ENCODE measurements around the gene KRTAP23-1.

KRTAP23-1 gene, protein sequence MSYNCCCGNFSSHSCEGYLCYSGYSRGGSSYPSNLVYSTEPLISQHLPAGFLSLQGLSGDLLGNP

DNA sequence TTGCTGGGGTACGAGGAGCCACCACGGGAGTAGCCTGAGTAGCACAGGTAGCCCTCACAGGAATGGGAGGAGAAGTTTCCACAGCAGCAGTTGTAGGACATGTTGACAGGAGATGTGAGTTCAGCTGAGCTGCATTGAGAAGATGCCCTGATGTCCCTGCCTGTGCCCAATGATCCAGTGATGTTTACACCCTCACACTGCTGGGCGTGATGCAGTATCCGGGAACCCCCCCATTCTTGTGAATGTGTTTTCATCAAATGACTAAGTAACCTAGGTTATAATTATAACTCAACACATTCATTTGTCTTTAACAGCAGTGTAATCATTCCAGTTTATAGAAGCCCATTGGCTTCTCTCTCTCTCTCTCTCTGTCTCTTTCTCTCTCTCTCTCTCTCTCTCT lies at the start of gene KRTAP23-1:
Gene KRTAP23-1 (minus strand): TSS at position 101 of the 400 bp plus-strand sequence. CDS start 0 bp downstream, at position 101.
- DNase-seq, result no peak

DNA sequence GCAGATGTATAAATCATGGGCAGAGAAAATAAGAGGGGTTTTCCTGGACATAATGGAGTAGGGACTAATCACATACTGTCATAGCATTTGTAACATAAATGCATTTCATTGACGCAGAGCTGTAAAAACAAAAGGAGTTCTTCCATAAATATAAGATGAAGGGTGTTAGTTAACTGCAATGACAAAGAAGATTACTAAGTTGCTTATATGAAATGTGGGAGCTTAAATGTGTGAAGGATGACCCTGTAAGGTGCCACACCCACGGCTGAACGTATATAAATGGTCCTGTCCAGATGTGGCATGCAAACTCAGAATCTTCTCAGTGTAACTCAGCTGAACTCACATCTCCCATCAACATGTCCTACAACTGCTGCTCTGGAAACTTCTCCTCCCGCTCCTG lies 47.3 kb upstream of the KRTAP23-1 start, which contains the start of gene KRTAP13-1:
Gene KRTAP13-1 (plus strand): TSS at position 301 of the 400 bp plus-strand sequence. CDS start 56 bp downstream, at position 357.
- DNase-seq, result no peak

DNA sequence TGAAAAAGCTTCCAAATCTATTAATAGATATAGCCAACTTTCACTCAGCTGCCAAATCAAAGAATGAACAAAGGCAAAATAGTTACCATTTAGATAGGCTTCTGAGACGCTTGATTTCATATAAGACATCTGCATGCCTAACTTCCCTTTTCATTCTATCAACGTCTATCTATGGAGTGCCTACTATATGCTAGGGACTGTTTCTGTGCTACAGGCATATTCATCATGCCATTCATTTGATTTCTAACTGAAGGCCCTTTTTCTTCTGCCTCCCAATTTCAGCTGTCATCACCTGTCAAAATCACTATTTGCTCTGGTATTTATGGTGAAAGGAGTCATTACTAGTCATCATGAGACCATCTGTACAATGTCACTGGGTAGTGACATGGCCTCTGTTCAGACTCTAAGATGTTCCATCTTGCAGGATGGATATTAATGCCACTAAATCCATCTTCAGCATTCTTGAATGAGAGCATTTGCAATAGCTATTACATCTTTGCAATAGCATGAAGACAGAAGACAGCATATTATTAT lies 43.2 kb upstream of the KRTAP23-1 start:
- no peak for DNase-seq

DNA sequence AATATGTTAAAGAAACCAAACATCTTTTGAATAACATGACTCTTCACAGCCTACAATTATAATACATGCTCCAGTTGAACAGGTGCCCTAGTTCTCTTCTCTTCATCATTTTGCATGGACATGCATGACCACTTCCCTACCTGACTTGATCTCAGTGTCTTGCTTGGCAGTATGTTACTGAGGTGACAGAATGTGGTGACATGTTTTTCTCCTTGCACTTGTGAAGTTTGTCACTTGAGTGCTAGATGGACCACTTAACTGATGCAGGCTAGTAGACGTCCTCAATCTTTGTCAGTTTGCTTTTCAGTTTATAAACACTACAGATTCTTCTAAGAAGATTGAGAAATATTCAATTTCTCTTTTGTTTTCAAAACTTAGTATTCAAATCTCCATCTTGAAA lies 33.8 kb upstream of the KRTAP23-1 start:
- DNase-seq, result no peak

DNA sequence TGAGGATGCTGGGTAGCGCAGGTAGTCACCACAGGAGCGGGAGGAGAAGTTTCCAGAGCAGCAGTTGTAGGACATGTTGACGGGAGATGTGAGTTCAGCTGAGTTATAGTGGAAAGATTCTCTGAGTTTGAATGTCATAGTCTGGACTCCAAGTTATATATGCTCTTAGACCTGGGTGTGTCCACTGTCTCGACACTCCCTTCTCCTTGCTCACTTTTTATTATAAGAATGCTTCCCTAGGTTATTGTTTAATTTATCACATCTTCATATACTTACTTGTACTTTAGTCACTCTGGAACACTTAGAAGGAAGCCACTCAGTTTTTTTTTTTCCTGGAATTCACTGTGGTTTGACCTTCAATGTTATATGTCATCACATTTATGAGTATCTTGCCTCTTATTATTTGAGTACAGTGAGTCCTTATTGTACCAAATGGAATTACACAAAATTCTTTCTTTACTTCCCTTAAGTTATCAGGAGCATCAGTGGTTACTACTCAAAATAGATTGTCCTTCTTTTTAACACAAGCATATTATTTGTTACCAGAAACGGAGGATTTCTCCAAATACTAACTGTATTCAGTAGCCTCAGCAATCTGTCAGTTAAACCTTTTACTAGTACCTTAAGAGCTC lies 23.8 kb upstream of the KRTAP23-1 start, which contains the start of gene KRTAP13-2:
Gene KRTAP13-2 (minus strand): TSS at position 133 of the 632 bp plus-strand sequence. CDS start 58 bp downstream, at position 75.
- no peak for DNase-seq

GRCh38 chr21:30355906-30356305 lies 7.5 kb upstream of the KRTAP23-1 start:
- DNase-seq, result no peak

DNA sequence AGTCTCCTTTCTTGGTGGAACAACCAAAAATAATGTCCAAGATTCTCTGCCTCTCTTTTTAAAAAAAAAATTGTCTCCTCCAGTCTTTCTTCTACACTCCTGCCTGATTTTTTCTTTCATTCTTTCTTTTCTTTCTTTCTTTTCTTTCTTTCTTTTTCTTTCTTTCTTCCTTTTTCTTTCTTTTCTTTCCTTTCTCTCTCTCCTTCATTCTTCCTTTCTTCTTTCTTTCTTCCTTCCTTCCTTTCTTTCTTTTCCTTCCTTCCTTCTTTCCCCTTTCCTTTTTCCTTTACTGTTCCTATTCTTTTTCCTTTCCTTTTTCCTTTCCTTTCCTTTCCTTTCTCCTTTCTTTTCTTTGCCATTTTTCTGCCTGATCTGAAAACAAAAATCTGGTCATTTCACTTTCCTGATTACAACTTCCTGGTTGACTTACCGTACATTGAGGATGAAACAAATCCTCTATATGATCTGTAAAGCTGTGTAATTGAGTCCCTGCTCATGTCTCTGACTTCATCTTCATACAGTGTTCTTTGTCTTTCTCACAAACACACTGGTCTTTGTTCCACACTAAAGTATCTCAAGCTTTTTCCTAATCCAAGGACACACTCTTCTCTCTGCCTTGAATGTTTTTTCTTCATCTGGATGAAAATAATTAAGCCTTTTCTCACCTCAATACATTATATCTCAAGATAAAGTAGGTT lies 6.1 kb upstream of the KRTAP23-1 start:
- no peak for DNase-seq

- DNase-seq, result no peak
Measured at GRCh38 chr21:30351534-30351933, 3.1 kb upstream of the KRTAP23-1 start.

DNA sequence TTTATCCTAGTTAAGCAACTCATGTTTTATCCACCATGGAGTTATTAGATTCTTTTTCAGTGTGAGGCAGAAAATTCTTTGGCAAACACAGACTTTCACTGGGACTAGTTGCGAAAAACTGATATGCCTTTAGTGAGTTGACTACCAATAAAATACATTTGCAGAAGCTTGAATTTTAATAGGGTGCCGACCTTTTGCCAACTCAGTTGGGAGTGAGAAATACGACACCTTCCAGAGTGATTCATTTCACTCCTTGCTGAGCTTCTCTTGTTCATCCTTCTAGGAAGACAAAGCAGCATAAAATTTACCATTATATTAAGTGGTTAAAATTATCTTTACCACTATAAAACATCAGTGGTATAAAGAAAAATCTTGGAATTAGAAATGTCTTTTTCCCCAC lies 1.2 kb upstream of the KRTAP23-1 start:
- DNase-seq, result no peak

GRCh38 chr21:30345014-30345413 lies 3.4 kb downstream of the KRTAP23-1 start:
- no peak for DNase-seq

DNA sequence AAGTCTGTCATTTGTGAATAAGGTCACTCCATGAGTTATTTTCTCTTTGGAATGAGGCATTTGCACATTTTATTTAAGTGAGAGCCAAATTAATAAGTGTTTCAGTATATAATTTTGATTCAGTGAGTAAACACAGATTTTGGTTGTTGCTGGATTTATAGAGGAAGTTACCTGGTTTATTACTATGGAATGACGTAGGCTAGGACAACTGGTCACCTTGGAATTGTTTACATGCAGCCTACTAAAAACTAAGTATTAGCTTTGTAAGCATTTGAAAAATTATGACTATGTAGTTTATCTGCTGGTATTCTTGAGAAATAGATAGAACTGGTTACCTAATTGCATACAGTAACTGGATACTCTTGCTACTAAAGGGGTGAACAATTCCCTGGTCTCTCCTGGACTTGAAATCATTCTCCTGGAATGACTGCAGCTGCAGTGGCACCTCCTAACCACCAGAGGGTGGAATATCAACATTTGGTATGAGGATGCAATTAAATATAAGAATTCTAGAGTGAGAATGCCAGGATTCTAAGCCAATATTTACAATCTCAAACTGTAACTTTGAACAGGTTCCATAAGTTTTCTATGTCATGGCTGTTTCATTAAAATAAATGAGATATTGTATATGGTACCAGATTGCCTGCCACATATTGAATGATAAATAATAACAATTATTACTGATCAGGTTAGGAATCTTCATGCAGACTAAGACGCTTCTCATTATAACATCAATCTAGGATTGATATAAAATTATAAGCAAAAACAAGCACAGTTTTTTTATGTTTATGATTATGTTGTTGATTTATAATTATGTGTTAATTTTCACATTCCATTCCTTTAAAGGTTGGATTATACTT lies 7.5 kb downstream of the KRTAP23-1 start:
- peak; percentile 25 for DNase-seq

DNA sequence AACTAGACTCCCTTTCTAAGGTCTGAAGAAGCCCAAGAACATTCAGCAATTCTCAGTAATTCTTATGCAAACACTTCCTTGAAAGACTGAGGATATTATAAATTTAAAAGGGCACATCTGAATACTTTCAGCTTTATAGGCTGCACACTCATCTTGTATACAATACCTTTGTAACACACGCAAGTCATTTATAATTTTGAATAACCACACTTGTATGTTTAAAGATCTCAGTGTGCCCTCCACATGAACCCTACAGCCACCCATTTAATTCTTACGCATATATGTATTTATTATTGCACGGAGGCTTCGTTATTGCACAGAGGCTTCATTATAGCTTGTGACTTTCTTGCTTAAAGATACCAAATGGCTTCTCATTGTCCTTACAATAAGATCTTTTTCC lies 9.7 kb downstream of the KRTAP23-1 start:
- no peak for DNase-seq

- no peak for DNase-seq
Measured at GRCh38 chr21:30337772-30338171, 10.6 kb downstream of the KRTAP23-1 start.

- DNase-seq, result no peak
Measured at GRCh38 chr21:30337276-30337744, 11.1 kb downstream of the KRTAP23-1 start, which contains the start of gene KRTAP27-1. KRTAP27-1 (minus strand) TSS chr21:30337694; CDS start chr21:30337668, 26 bp downstream.

GRCh38 chr21:30336596-30336995 lies 11.8 kb downstream of the KRTAP23-1 start:
- DNase-seq, result no peak

DNA sequence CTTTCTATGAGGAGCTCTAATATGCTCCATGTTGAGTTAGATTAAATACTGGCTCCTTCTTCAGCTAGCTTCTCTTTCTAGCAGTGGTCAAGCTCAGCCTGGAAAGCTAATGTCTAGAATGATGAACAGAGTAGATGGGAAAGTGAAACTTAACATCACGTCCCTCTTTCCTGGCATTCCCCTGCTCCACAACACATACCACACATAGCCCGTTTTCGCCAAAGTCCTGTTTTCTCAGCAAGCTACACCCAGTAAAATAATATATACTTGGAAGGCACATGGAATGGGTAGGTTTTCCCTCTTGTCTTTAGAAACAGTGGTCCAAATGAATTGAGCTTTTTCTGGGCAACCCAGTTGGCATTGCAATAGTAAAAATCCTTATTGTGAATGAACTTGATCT lies 14.7 kb downstream of the KRTAP23-1 start:
- no peak for DNase-seq

GRCh38 chr21:30332681-30333080 lies 15.7 kb downstream of the KRTAP23-1 start:
- DNase-seq, result no peak

DNA sequence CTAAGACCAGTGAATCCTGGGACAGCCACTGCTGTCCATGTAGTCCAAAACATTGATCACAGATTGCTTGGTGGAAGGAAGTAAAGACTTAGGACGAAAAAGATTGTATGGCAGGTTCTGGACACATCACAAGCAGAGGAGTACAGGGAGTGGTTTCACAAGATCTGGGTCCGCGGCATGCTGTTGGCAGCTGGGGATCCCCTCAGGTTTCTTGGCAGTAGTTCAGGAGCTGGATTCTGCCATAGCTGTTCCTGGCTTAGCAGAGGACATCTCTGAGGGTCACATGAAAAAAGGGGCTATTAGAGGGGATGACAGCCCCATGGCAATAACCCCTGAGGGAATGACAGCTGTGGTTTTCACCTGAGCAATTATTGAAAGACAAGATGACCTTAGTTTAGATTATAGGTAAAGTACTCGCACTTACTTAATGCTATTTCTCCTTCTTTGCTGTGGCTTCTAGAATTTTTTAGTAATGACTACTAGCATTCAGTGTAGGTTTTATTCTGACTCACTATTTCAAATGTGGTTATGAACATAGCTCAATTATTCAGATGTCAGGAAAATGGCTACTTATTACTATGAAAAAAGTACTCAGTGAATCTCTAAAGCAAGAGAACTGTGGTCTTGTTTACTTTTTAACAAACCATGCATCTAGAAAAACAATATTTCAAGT lies 19.1 kb downstream of the KRTAP23-1 start:
- DNase-seq, result no peak

- no peak for DNase-seq
Measured at GRCh38 chr21:30326390-30326789, 22.0 kb downstream of the KRTAP23-1 start.

- DNase-seq, result no peak
Measured at GRCh38 chr21:30320215-30320614, 28.2 kb downstream of the KRTAP23-1 start, which contains the start of gene KRTAP26-1. KRTAP26-1 (minus strand) TSS chr21:30320315; CDS start chr21:30320035, 280 bp downstream.

DNA sequence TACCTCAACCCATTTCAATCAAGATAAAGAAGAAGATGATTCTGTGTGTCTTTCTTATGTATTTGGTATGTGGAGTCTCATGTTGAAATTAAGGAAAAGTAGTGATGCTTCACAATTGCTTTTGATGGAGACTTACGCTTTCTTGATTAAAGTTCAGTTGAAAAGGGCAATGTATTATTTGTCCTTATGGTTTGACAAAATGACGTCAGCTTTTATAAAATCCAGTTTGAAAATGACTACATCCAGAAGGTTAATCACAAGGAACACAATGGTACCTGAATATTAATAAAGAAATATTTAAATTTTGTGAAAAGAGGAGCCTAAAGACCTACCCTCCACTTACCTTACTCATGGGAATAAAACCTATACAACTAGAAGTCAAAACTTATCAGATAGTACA lies 32.7 kb downstream of the KRTAP23-1 start:
- DNase-seq, result no peak

GRCh38 chr21:30306884-30307283 lies 41.5 kb downstream of the KRTAP23-1 start:
- DNase-seq, result no peak

All from inflammatory macrophage treated with lipopolysaccharide for 4 hours (primary cell).